Endothelial cell of umbilical vein (primary cell): ENCODE results near the gene PRKD1.

Experiments used
- GATA2 ChIP-seq: IDR thresholded peaks from 2 replicates; pipeline ENCODE4 v1.7.0; 2011; ENCODE audit warnings: low read depth, mild to moderate bottlenecking, moderate library complexity, mixed read lengths, low read length; ENCODE audit not compliant: insufficient read length, insufficient read depth
- POLR2A ChIP-seq: IDR thresholded peaks from 2 replicates; pipeline ENCODE4 v1.6.1; 2012; ENCODE audit warnings: low read depth, mild to moderate bottlenecking, control low read depth, low read length
- TF ChIP-seq, protein P1 (sequence below), 2 donors: IDR thresholded peaks; 1 replicate in 1 of 2; 2 replicates in 1 of 2; pipeline ENCODE4 v1.5.1; 2011; ENCODE audit warnings: low read length in 2 of 2, mild to moderate bottlenecking in 2 of 2, moderate library complexity in 2 of 2, control low read depth in 1 of 2, inconsistent platforms in 1 of 2, low read depth in 1 of 2; ENCODE audit not compliant: insufficient read depth in 1 of 2; ENCODE audit errors: extremely low read depth in 1 of 2

DNA sequence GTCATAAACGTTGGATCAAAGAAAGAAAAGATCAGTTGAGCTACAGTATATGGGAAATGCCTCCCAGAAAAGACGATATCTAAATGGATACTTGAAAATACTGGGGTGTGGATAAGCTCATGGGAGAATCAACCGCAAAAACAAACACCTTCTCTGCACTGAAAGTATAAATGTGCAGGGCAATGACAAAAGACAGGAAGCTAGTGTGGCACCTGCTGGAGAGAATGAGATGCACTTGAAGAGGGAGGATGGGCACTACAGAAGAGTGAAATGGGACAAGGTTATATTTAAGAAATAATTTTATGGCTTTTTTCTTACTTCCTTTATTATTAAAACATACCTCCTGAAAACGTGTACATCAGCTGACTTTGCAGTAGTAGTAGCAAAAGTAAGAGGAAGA lies 153.7 kb downstream of the PRKD1 start:
- TF ChIP-seq GATA2: no peak
- TF ChIP-seq POLR2A: no peak
- TF ChIP-seq, protein P1, sequence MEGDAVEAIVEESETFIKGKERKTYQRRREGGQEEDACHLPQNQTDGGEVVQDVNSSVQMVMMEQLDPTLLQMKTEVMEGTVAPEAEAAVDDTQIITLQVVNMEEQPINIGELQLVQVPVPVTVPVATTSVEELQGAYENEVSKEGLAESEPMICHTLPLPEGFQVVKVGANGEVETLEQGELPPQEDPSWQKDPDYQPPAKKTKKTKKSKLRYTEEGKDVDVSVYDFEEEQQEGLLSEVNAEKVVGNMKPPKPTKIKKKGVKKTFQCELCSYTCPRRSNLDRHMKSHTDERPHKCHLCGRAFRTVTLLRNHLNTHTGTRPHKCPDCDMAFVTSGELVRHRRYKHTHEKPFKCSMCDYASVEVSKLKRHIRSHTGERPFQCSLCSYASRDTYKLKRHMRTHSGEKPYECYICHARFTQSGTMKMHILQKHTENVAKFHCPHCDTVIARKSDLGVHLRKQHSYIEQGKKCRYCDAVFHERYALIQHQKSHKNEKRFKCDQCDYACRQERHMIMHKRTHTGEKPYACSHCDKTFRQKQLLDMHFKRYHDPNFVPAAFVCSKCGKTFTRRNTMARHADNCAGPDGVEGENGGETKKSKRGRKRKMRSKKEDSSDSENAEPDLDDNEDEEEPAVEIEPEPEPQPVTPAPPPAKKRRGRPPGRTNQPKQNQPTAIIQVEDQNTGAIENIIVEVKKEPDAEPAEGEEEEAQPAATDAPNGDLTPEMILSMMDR (IDR thresholded peaks at IDR 0.05; ENCODE audit: extremely low read depth in 1 of 2, insufficient read depth in 1 of 2, low read depth in 1 of 2, low read length in 2 of 2): no peak
